Vagina (tissue), 2 donors: ENCODE data around the gene TSPAN14.

ENCODE experiments used
- POLR2A ChIP-seq, 2 donors: fragments of 450-650 bp; IDR thresholded peaks; one replicate each; pipeline ENCODE4 v1.6.1; 2017; ENCODE audit warnings: antibody characterized with exemption in 2 of 2, mild to moderate bottlenecking in 2 of 2, moderate library complexity in 2 of 2
- POLR2AphosphoS5 ChIP-seq, 2 donors: sonication (generic); formaldehyde crosslinking; IDR thresholded peaks; one replicate each; pipeline ENCODE4 v1.9.0; 2017; ENCODE audit warnings: antibody characterized with exemption in 2 of 2, mild to moderate bottlenecking in 2 of 2, low read depth in 1 of 2; ENCODE audit not compliant: insufficient read depth in 1 of 2

- TF ChIP-seq POLR2A (IDR thresholded peaks at IDR 0.05) (no peak), POLR2AphosphoS5 (IDR thresholded peaks at IDR 0.05; ENCODE audit: insufficient read depth in 1 of 2, low read depth in 1 of 2) (no peak)
Measured at GRCh38 chr10:80554050-80554449, 99.9 kb downstream of the TSPAN14 start.
